Skeletal muscle tissue (tissue), 4 donors: ENCODE measurements around the gene SRGAP3. TPM values are rescaled to one million over a fixed set of nuclear protein-coding genes. Genes with fewer than 3 reads are reported as not detected.

Experiments
- H3K27ac ChIP-seq: one replicate; pipeline ENCODE4 v1.7.0; 2013; ENCODE audit warnings: mild to moderate bottlenecking, low read depth, low read length, inconsistent platforms
- H3K27me3 ChIP-seq, 3 donors: one replicate each; pipeline ENCODE4 v1.7.0; 2013; ENCODE audit warnings: low read length in 3 of 3; ENCODE audit not compliant: control insufficient read depth in 3 of 3, insufficient read depth in 3 of 3
- H3K36me3 ChIP-seq, 3 donors: one replicate each; pipeline ENCODE4 v1.7.0; 2013; ENCODE audit warnings: low read length in 3 of 3; ENCODE audit not compliant: control insufficient read depth in 3 of 3, insufficient read depth in 3 of 3
- H3K4me1 ChIP-seq, 3 donors: one replicate each; pipeline ENCODE4 v1.7.0; 2013; ENCODE audit warnings: low read length in 3 of 3, mild to moderate bottlenecking in 3 of 3; ENCODE audit not compliant: control insufficient read depth in 3 of 3, insufficient read depth in 3 of 3
- H3K4me3 ChIP-seq, 3 donors: one replicate each; pipeline ENCODE4 v1.7.0; 2013; ENCODE audit warnings: low read length in 3 of 3
- H3K9ac ChIP-seq, 3 donors: one replicate each; pipeline ENCODE4 v1.7.0; 2013; ENCODE audit warnings: low read length in 3 of 3, mild to moderate bottlenecking in 3 of 3, moderate library complexity in 2 of 3, low read depth in 1 of 3
- H3K9me3 ChIP-seq, 3 donors: one replicate each; pipeline ENCODE4 v1.7.0; 2013; ENCODE audit warnings: low read length in 3 of 3; ENCODE audit not compliant: control insufficient read depth in 3 of 3
- total RNA-seq: library from RNA; depleted of rRNA; stranded (reverse); fragments of >200 nt; gene quantifications from one replicate; pipeline ENCODE4 v1.2.3, GENCODE V29; 2014
- donor health status: Osteomylitis.

Gene SRGAP3
- total RNA-seq, 1 donor from 2014 or later = 15.7 TPM

GRCh38 chr3:9107738-9108137 lies 141.7 kb downstream of the SRGAP3 start:
- no peak overlapping the region for H3K4me3 ChIP-seq
- no peaks in the 10 kb centered on the region for H3K36me3 ChIP-seq
- H3K4me1 ChIP-seq = peaks cover 6 to 9% (median 8%) of the 10 kb centered on the region in 3 donors
- H3K9me3 ChIP-seq = no peaks in the 10 kb centered on the region
- no peak overlapping the region for H3K9ac ChIP-seq
- no peaks in the 10 kb centered on the region for H3K27me3 ChIP-seq
- H3K27ac ChIP-seq = no peak overlapping the region

DNA sequence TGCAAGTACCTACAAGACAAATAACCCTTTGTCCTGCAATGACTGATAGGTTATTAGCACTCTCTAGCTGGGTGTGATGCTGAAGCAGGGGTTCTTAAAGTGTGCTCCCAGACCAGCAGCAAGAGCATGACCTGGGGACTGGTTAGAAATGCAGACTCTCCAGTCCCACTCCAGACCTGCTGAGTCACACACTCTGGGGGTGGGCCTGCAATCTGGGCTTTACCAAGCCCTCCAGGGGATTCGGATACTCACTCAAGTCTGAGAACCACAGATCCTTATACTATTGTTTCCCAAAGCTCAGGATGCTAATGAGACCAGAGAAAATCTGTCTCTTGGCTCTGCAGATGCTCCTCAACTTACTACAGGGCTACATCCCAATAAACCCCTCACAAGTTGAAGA lies 144.0 kb downstream of the SRGAP3 start:
- H3K36me3 ChIP-seq = no peaks in the 10 kb centered on the region
- no peaks in the 10 kb centered on the region for H3K27me3 ChIP-seq
- H3K9ac ChIP-seq = no peak overlapping the region
- H3K9me3 ChIP-seq = no peaks in the 10 kb centered on the region
- no peaks in the 10 kb centered on the region for H3K4me1 ChIP-seq
- H3K27ac ChIP-seq = no peak overlapping the region
- H3K4me3 ChIP-seq = no peak overlapping the region

DNA sequence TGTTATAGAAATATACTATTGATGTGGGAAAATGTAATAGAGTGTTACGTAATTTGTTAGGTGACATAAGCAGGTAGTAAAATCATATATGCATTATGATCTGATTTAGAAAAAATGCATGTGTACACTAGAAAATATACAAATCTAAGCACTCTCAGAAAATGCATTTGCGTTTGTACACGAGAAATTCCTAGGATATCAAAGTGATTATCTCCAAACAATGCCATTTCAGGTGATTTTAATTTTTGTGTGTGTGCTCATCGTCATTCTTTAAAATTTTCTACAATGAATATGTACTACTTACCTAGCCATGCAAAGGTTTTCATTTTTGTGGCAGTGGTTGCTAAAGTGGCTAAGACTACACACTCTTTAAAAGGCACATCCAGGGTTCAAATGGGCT lies 145.3 kb downstream of the SRGAP3 start:
- no peak overlapping the region for H3K4me3 ChIP-seq
- no peaks in the 10 kb centered on the region for H3K9me3 ChIP-seq
- no peaks in the 10 kb centered on the region for H3K4me1 ChIP-seq
- no peak overlapping the region for H3K27ac ChIP-seq
- no peak overlapping the region for H3K9ac ChIP-seq
- H3K27me3 ChIP-seq = peaks cover 0 to 3% (median 0%) of the 10 kb centered on the region in 3 donors
- no peaks in the 10 kb centered on the region for H3K36me3 ChIP-seq

GRCh38 chr3:9102240-9102981 lies 147.0 kb downstream of the SRGAP3 start:
- H3K4me3 ChIP-seq = no peak overlapping the region
- H3K9ac ChIP-seq = no peak overlapping the region
- no peaks in the 10 kb centered on the region for H3K9me3 ChIP-seq
- no peaks in the 10 kb centered on the region for H3K4me1 ChIP-seq
- peaks cover 0 to 3% (median 0%) of the 10 kb centered on the region in 3 donors for H3K27me3 ChIP-seq
- H3K27ac ChIP-seq = no peak overlapping the region
- H3K36me3 ChIP-seq = no peaks in the 10 kb centered on the region

GRCh38 chr3:9101286-9101685 lies 148.2 kb downstream of the SRGAP3 start:
- H3K4me1 ChIP-seq = no peaks in the 10 kb centered on the region
- H3K4me3 ChIP-seq = no peak overlapping the region
- H3K36me3 ChIP-seq = no peaks in the 10 kb centered on the region
- H3K27me3 ChIP-seq = peaks cover 0 to 3% (median 0%) of the 10 kb centered on the region in 3 donors
- H3K27ac ChIP-seq = no peak overlapping the region
- no peaks in the 10 kb centered on the region for H3K9me3 ChIP-seq
- H3K9ac ChIP-seq = no peak overlapping the region

DNA sequence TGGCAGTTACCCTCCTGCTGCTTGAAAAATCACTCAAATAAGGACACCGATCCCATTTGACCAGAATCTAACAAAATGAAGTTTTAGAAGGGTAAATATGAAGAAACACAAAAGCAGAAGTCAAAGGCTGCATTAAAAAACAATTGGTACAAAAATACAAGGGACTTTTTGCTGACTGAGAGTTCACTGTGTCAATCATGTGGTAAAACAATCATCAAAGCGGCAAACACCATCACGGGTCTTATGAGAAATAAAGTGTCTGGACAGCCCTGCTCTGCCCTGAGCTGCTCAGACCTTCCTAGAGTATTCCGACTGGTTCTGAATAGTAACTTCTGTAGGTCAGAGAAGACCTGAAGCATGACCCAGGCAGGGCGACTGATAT lies 148.9 kb downstream of the SRGAP3 start:
- Histone ChIP-seq H3K27ac (no peak overlapping the region), H3K9me3 (no peaks in the 10 kb centered on the region), H3K27me3 (peaks cover 0 to 3% (median 0%) of the 10 kb centered on the region in 3 donors), H3K9ac (no peak overlapping the region), H3K36me3 (no peaks in the 10 kb centered on the region), H3K4me3 (no peak overlapping the region), H3K4me1 (no peaks in the 10 kb centered on the region)

- Histone ChIP-seq H3K9ac (no peak overlapping the region), H3K36me3 (no peaks in the 10 kb centered on the region), H3K9me3 (no peaks in the 10 kb centered on the region), H3K27me3 (peaks cover 0 to 3% (median 0%) of the 10 kb centered on the region in 3 donors), H3K27ac (no peak overlapping the region), H3K4me1 (no peaks in the 10 kb centered on the region), H3K4me3 (no peak overlapping the region)
Measured at GRCh38 chr3:9099702-9100512, 149.5 kb downstream of the SRGAP3 start.

DNA sequence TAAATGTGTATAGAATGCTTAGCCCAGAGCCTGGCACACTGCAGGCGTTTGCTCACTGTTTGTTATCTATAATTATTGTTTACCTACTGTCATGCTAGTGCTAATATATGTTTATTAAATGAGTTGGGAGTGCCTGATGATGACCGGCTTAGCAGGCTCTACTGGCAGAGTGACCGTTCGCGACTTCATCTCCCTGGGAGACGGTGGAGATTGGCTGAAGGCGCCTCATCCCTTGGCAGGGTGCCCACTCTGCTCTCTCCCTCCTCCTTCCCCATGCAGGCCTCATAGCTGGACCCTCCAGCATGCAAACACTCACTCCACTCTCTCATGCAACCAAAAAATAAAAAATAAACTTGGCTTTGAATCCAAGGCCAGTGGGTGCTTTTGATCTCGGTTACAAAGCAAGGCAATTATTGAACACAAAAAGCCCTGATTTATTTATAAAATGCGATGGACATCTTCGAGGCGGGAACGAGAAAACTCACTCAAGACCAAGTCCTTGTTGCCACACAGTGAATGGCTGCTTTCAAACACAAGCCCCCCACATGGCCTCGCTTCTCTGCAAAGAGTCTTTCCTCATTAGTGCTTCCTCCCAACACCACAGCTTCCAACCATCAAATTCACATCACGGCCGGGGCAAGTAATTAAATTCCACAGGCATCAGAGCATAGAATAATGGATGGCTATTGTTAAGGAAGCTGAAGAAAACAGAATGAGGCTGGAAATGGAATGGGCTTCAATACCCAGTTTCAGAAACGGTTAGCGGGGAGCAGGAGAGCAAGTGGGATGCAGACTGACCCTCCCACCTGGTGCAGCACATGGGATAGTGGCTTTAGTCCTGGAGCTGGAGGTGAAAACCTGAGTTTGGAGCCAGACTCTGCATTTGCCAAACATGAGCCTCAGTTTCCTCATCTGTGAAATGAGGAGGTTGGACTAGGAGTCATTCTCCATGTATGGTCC lies 150.4 kb downstream of the SRGAP3 start:
- H3K4me3 ChIP-seq = no peak overlapping the region
- peaks cover 0 to 3% (median 0%) of the 10 kb centered on the region in 3 donors for H3K27me3 ChIP-seq
- H3K27ac ChIP-seq = no peak overlapping the region
- no peak overlapping the region for H3K9ac ChIP-seq
- H3K9me3 ChIP-seq = no peaks in the 10 kb centered on the region
- no peaks in the 10 kb centered on the region for H3K36me3 ChIP-seq
- no peaks in the 10 kb centered on the region for H3K4me1 ChIP-seq

GRCh38 chr3:9097495-9097894 lies 152.0 kb downstream of the SRGAP3 start:
- Histone ChIP-seq H3K9ac (no peak overlapping the region), H3K4me3 (no peak overlapping the region)

More at GRCh38 chr3:9097495-9097894, 152.0 kb downstream of the SRGAP3 start:
- H3K27me3 ChIP-seq = peaks cover 0 to 3% (median 0%) of the 10 kb centered on the region in 3 donors
- no peaks in the 10 kb centered on the region for H3K9me3 ChIP-seq
- no peaks in the 10 kb centered on the region for H3K36me3 ChIP-seq
- H3K4me1 ChIP-seq = no peaks in the 10 kb centered on the region
- H3K27ac ChIP-seq = no peak overlapping the region
